ENCODE data around the gene CDK19. TPM values are rescaled to one million over a fixed set of nuclear protein-coding genes. Genes with fewer than 3 reads are reported as not detected.

Gene CDK19
- total RNA-seq, 1 donor from 2014 or later: 41.6 TPM

GRCh38 chr6:110563711-110564110 is 251.6 kb downstream of the CDK19 start:
- Mint-ChIP-seq H3K36me3 (no peaks in the 10 kb centered on the region), H3K9me3 (peaks cover 14% of the 10 kb centered on the region), H3K4me1 (no peaks in the 10 kb centered on the region), H3K4me3 (no peak overlapping the region), H3K27ac (no peak overlapping the region), H3K27me3 (ENCODE audit: low read depth) (no peaks in the 10 kb centered on the region)
- DNase-seq (ENCODE audit: low spot score in 2 of 2, unreplicated experiment in 2 of 2): no peak
- TF ChIP-seq CTCF (IDR thresholded peaks at IDR 0.05; ENCODE audit: unreplicated experiment): no peak

- DNase-seq (ENCODE audit: low spot score in 2 of 2, unreplicated experiment in 2 of 2): no peak
- H3K27ac Mint-ChIP-seq: no peak overlapping the region
Observed at GRCh38 chr6:110562316-110562915, 252.9 kb downstream of the CDK19 start.

GRCh38 chr6:110561696-110562095 is 253.6 kb downstream of the CDK19 start:
- Mint-ChIP-seq H3K27ac (no peak overlapping the region), H3K36me3 (no peaks in the 10 kb centered on the region), H3K27me3 (ENCODE audit: low read depth) (no peaks in the 10 kb centered on the region), H3K4me1 (no peaks in the 10 kb centered on the region), H3K9me3 (peaks cover 14% of the 10 kb centered on the region), H3K4me3 (no peak overlapping the region)
- no peak for TF ChIP-seq CTCF (IDR thresholded peaks at IDR 0.05; ENCODE audit: unreplicated experiment)
- DNase-seq (ENCODE audit: low spot score in 2 of 2, unreplicated experiment in 2 of 2): no peak

More at GRCh38 chr6:110562316-110562915, 252.9 kb downstream of the CDK19 start:
- no peak for TF ChIP-seq CTCF (IDR thresholded peaks at IDR 0.05; ENCODE audit: unreplicated experiment)
- H3K27me3 Mint-ChIP-seq (ENCODE audit: low read depth): no peaks in the 10 kb centered on the region
- H3K4me3 Mint-ChIP-seq: no peak overlapping the region
- no peaks in the 10 kb centered on the region for H3K4me1 Mint-ChIP-seq
- H3K9me3 Mint-ChIP-seq: peaks cover 14% of the 10 kb centered on the region
- H3K36me3 Mint-ChIP-seq: no peaks in the 10 kb centered on the region

- Mint-ChIP-seq H3K27me3 (ENCODE audit: low read depth) (no peaks in the 10 kb centered on the region), H3K4me3 (no peak overlapping the region), H3K4me1 (no peaks in the 10 kb centered on the region), H3K9me3 (peaks cover 14% of the 10 kb centered on the region), H3K27ac (no peak overlapping the region), H3K36me3 (no peaks in the 10 kb centered on the region)
- TF ChIP-seq CTCF (IDR thresholded peaks at IDR 0.05; ENCODE audit: unreplicated experiment): no peak
- DNase-seq (ENCODE audit: low spot score in 2 of 2, unreplicated experiment in 2 of 2): no peak
Observed at GRCh38 chr6:110561008-110561396, 254.3 kb downstream of the CDK19 start.

- no peaks in the 10 kb centered on the region for H3K4me1 Mint-ChIP-seq
- no peaks in the 10 kb centered on the region for H3K27me3 Mint-ChIP-seq (ENCODE audit: low read depth)
- no peaks in the 10 kb centered on the region for H3K36me3 Mint-ChIP-seq
- TF ChIP-seq CTCF (IDR thresholded peaks at IDR 0.05; ENCODE audit: unreplicated experiment): no peak
- H3K4me3 Mint-ChIP-seq: no peak overlapping the region
- H3K9me3 Mint-ChIP-seq: peaks cover 14% of the 10 kb centered on the region
- no peak for DNase-seq (ENCODE audit: low spot score in 2 of 2, unreplicated experiment in 2 of 2)
- no peak overlapping the region for H3K27ac Mint-ChIP-seq
Observed at GRCh38 chr6:110560239-110561007, 254.8 kb downstream of the CDK19 start.

Other genes with a start within 250 kb of the CDK19 start
- gene AMD1, start 59.3 kb upstream of the CDK19 start, total RNA-seq: 46.0 to 46.8 TPM (median 46.7 TPM) in 3 replicates
- gene GTF3C6, start 143.2 kb upstream of the CDK19 start, total RNA-seq: 56.6 to 58.8 TPM (median 58.8 TPM) in 3 replicates
- gene RPF2, start 166.6 kb upstream of the CDK19 start, total RNA-seq: 20.7 to 23.6 TPM (median 22.9 TPM) in 3 replicates

All from mesothelial cell of epicardium (in vitro differentiated cells).